OCI-LY3 (cell line): ENCODE data around the gene SCO2.

Source experiments
- H2AFZ ChIP-seq: fragments of 200-600, 300-600 bp; shearing (Covaris generic); 2 replicates; pipeline ENCODE4 v1.6.0; 2014; ENCODE audit warnings: antibody characterized with exemption, low read depth, low read length
- H3K27ac ChIP-seq: fragments of 200-600, 300-600 bp; sonication (generic); 2 replicates; pipeline ENCODE4 v1.5.1; 2014; ENCODE audit warnings: mild to moderate bottlenecking, low read length, moderate library complexity, mixed read lengths
- H3K27me3 ChIP-seq: fragments of 200-600, 300-600 bp; sonication (generic); 2 replicates; pipeline ENCODE4 v1.6.1; 2014; ENCODE audit warnings: low read depth, low read length, mixed read lengths
- H3K36me3 ChIP-seq: fragments of 200-600, 300-600 bp; sonication (generic); replicated peaks from 2 replicates; pipeline ENCODE3; 2014; ENCODE audit warnings: low read depth, low read length, mixed read lengths
- H3K4me1 ChIP-seq: fragments of 300-600, 200-600 bp; sonication (generic); 2 replicates; pipeline ENCODE4 v1.6.1; 2014; ENCODE audit warnings: low read length, mixed read lengths
- H3K4me2 ChIP-seq: fragments of 200-600, 300-600 bp; sonication (generic); 2 replicates; pipeline ENCODE4 v1.6.1; 2014; ENCODE audit warnings: low read length, mixed read lengths
- H3K4me3 ChIP-seq: fragments of 300-600, 200-600 bp; sonication (generic); 2 replicates; pipeline ENCODE4 v1.5.1; 2014; ENCODE audit warnings: antibody characterized with exemption, mild to moderate bottlenecking, low read length, moderate library complexity
- H3K79me2 ChIP-seq: fragments of 300-600, 200-600 bp; shearing (Covaris generic); 2 replicates; pipeline ENCODE4 v1.6.1; 2014; ENCODE audit warnings: mild to moderate bottlenecking, low read length, mixed read lengths
- H3K9ac ChIP-seq: fragments of 300-600, 200-600 bp; shearing (Covaris generic); 2 replicates; pipeline ENCODE4 v1.6.0; 2014; ENCODE audit warnings: mild to moderate bottlenecking, low read length, moderate library complexity
- H3K9me3 ChIP-seq: fragments of 200-600, 300-600 bp; shearing (Covaris generic); 2 replicates; pipeline ENCODE4 v1.6.1; 2014; ENCODE audit warnings: low read length, mixed read lengths; ENCODE audit not compliant: insufficient read depth
- H4K20me1 ChIP-seq: fragments of 200-600, 300-600 bp; sonication (generic); 2 replicates; pipeline ENCODE4 v1.6.1; 2016; ENCODE audit warnings: low read length, mixed read lengths; ENCODE audit not compliant: insufficient read depth
- CTCF ChIP-seq: fragments of 200-600, 300-600 bp; sonication (generic); IDR thresholded peaks from 2 replicates; pipeline ENCODE4 v1.5.1; 2014; ENCODE audit warnings: antibody characterized with exemption, low read length, low read depth
- EZH2phosphoT487 ChIP-seq: fragments of 200-600 bp; shearing (Covaris generic); IDR thresholded peaks from 2 replicates; pipeline ENCODE4 v1.6.1; 2018; ENCODE audit warnings: antibody characterized with exemption, mixed run types, low read depth

SCO2 gene

GRCh38 chr22:50485221-50486131 lies 39.9 kb downstream of the SCO2 start:
- H3K27ac ChIP-seq, result no peak overlapping the region

DNA sequence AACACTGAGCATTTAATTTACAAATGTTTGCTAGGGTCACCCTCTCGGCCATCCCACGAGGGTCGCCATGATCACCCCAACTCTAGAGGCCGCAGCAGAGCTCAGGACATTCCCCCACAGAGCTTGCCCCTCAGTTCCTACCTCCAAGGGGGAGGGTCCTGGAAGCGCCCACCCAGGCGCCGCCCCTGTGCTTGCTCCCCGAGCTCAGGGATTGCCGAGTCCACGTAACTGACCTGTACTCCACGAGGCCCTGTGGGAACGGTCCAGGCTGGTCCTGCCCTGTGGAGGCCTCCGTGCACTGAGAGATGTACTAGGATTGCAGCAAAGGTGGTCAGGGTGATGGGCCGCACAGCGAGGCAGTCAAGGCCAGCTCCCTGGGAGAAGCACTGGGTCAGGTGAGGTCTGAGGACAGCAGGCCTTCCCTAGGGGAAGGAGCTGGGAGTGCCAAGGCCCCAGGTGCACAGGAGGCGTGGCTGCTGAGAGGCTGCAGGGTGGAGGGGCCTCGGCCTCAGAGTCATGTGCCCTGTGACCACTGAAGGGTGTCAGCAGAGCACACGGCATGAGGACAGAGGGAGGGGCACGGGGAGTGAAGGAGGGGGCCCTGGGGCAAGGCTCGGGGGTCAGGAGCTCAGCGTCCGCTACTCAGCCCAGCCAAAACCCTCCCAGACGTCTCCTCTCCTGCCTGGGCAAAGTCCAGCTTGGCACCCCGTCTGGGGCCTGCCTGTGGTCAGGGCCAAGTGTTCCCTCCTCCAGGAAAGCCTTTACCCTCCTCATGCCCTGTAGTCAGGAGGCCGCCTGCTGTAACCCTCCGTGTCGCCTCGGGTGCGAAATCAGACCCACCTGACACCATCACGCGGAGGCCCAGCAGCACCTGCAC lies 41.2 kb downstream of the SCO2 start:
- H3K4me3 ChIP-seq, result no peak overlapping the region
- no peaks in the 10 kb centered on the region for H3K9me3 ChIP-seq
- no peaks in the 10 kb centered on the region for H3K36me3 ChIP-seq
- no peaks in the 10 kb centered on the region for H3K27me3 ChIP-seq
- no peaks in the 10 kb centered on the region for H4K20me1 ChIP-seq
- peaks cover 6% of the 10 kb centered on the region; the same call in 1 of the 2 replicates for H3K4me1 ChIP-seq
- H3K79me2 ChIP-seq, result no peaks in the 10 kb centered on the region
- no peak overlapping the region for H3K27ac ChIP-seq
- no peak overlapping the region for H3K4me2 ChIP-seq
- TF ChIP-seq EZH2phosphoT487, result no peak
- TF ChIP-seq CTCF, result no peak
- no peak overlapping the region for H3K9ac ChIP-seq
- no peak overlapping the region for H2AFZ ChIP-seq

More at GRCh38 chr22:50485221-50486131, 39.9 kb downstream of the SCO2 start:
- no peaks in the 10 kb centered on the region for H3K36me3 ChIP-seq
- H3K27me3 ChIP-seq, result no peaks in the 10 kb centered on the region
- TF ChIP-seq EZH2phosphoT487 (no peak), CTCF (no peak)
- H3K9ac ChIP-seq, result no peak overlapping the region
- H4K20me1 ChIP-seq, result no peaks in the 10 kb centered on the region
- no peak overlapping the region for H3K4me2 ChIP-seq
- no peaks in the 10 kb centered on the region for H3K79me2 ChIP-seq
- H3K4me1 ChIP-seq, result peaks cover 6% of the 10 kb centered on the region; the same call in 1 of the 2 replicates
- no peak overlapping the region for H2AFZ ChIP-seq
- H3K4me3 ChIP-seq, result no peak overlapping the region
- H3K9me3 ChIP-seq, result no peaks in the 10 kb centered on the region

DNA sequence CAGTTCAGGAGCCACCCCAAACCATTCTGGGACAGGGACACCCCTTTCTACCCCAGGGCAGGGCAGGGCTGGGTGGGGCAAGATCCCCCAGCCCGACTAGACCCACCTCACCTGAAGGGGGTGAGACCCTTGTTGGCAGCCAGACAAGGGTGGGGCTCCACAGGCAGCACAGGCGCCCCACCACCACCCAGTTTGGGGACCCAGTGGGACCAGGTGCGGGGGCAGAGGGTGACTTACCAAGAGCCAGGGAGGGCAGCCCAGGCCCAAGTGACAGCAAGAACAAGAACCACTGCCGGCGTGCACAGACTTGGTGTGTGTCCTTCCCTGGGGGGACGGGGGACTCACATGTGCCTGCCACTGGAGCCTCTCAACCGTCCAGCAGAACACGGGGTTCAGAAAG lies 41.8 kb downstream of the SCO2 start:
- Histone ChIP-seq H3K4me1 (peaks cover 6% of the 10 kb centered on the region; the same call in 1 of the 2 replicates), H3K36me3 (no peaks in the 10 kb centered on the region), H3K27me3 (no peaks in the 10 kb centered on the region), H3K27ac (no peak overlapping the region), H3K4me3 (no peak overlapping the region), H3K9me3 (no peaks in the 10 kb centered on the region), H3K4me2 (no peak overlapping the region), H3K9ac (no peak overlapping the region), H2AFZ (no peak overlapping the region), H3K79me2 (no peaks in the 10 kb centered on the region), H4K20me1 (no peaks in the 10 kb centered on the region)
- no peak for TF ChIP-seq EZH2phosphoT487
- no peak for TF ChIP-seq CTCF

DNA sequence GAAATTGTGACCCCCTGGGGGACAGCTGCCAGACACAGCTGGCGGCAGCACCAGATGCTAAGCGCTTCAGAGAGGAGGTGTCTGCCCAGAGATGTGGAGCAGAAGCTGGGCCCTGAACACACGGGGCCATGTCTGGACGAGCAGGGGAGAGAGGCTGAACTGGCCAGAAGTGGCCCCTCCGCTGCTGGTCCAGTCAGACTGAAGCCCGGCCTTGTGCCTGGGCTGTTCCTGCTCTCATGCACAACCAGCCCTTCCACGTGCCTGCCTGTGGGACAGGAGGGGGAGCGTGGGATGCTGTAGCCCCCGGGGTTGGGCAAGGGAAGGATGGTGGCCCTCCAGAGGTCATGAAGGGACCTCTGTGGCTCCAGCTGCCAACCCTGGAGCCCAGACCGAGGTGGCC lies 42.3 kb downstream of the SCO2 start:
- no peaks in the 10 kb centered on the region for H3K79me2 ChIP-seq
- no peak overlapping the region for H2AFZ ChIP-seq
- H3K4me2 ChIP-seq, result no peak overlapping the region
- H3K4me3 ChIP-seq, result no peak overlapping the region
- H3K36me3 ChIP-seq, result no peaks in the 10 kb centered on the region
- no peaks in the 10 kb centered on the region for H3K27me3 ChIP-seq
- no peaks in the 10 kb centered on the region for H4K20me1 ChIP-seq
- no peak for TF ChIP-seq CTCF
- no peak for TF ChIP-seq EZH2phosphoT487
- no peak overlapping the region for H3K27ac ChIP-seq
- H3K4me1 ChIP-seq, result peaks cover 6% of the 10 kb centered on the region; the same call in 1 of the 2 replicates
- no peaks in the 10 kb centered on the region for H3K9me3 ChIP-seq
- H3K9ac ChIP-seq, result no peak overlapping the region
